ENCODE results near the gene S100Z.
A peak's percentile ranks its signal among the peaks of the same experiment; 100 is the strongest.
"Not testable (repeated sequence)": the region's sequence is repeated elsewhere in the genome, so short reads cannot be mapped to it uniquely, and the experiment has no call there.

Gene S100Z

GRCh38 chr5:76826416-76826815, 23.4 kb upstream of the S100Z start:
- DNase-seq (ENCODE audit: low read depth) = not testable (repeated sequence)

GRCh38 chr5:76831110-76831452, 18.7 kb upstream of the S100Z start:
- DNase-seq (ENCODE audit: low read depth) = no peak

GRCh38 chr5:76836181-76836580, 13.6 kb upstream of the S100Z start:
- no peak for DNase-seq (ENCODE audit: low read depth)

GRCh38 chr5:76836585-76836984, 13.2 kb upstream of the S100Z start:
- no peak for DNase-seq (ENCODE audit: low read depth)

GRCh38 chr5:76838481-76839261, 11.1 kb upstream of the S100Z start:
- DNase-seq (ENCODE audit: low read depth) = no peak

GRCh38 chr5:76841361-76841760, 8.5 kb upstream of the S100Z start:
- DNase-seq (ENCODE audit: low read depth) = no peak

GRCh38 chr5:76845890-76846289, 3.9 kb upstream of the S100Z start:
- no peak for DNase-seq (ENCODE audit: low read depth)

GRCh38 chr5:76850543-76851145, 830 bp downstream of the S100Z start:
- DNase-seq (ENCODE audit: low read depth) = no peak

- DNase-seq (ENCODE audit: low read depth) = no peak
Observed at GRCh38 chr5:76851728-76852369, 2.0 kb downstream of the S100Z start.

- DNase-seq (ENCODE audit: low read depth) = no peak
Observed at GRCh38 chr5:76852772-76853171, 3.0 kb downstream of the S100Z start.

- DNase-seq (ENCODE audit: low read depth) = not testable (repeated sequence)
Observed at GRCh38 chr5:76853741-76854140, 3.9 kb downstream of the S100Z start.

GRCh38 chr5:76854644-76855043, 4.8 kb downstream of the S100Z start:
- no peak for DNase-seq (ENCODE audit: low read depth)

GRCh38 chr5:76855501-76855900, 5.7 kb downstream of the S100Z start:
- not testable (repeated sequence) for DNase-seq (ENCODE audit: low read depth)

GRCh38 chr5:76855961-76856360, 6.1 kb downstream of the S100Z start:
- DNase-seq (ENCODE audit: low read depth) = no peak

GRCh38 chr5:76856800-76857199, 7.0 kb downstream of the S100Z start:
- DNase-seq (ENCODE audit: low read depth) = not testable (repeated sequence)

GRCh38 chr5:76859591-76860247, 9.9 kb downstream of the S100Z start:
- no peak for DNase-seq (ENCODE audit: low read depth)

GRCh38 chr5:76861612-76862011, 11.8 kb downstream of the S100Z start:
- DNase-seq (ENCODE audit: low read depth) = no peak

- no peak for DNase-seq (ENCODE audit: low read depth)
Observed at GRCh38 chr5:76863001-76863400, 13.2 kb downstream of the S100Z start.

- no peak for DNase-seq (ENCODE audit: low read depth)
Observed at GRCh38 chr5:76866503-76866902, 16.7 kb downstream of the S100Z start.

- no peak for DNase-seq (ENCODE audit: low read depth)
Observed at GRCh38 chr5:76867038-76867437, 17.2 kb downstream of the S100Z start.

- DNase-seq (ENCODE audit: low read depth) = peak; percentile 27
Observed at GRCh38 chr5:76867827-76868693, 18.2 kb downstream of the S100Z start.

GRCh38 chr5:76870046-76870445, 20.2 kb downstream of the S100Z start:
- no peak for DNase-seq (ENCODE audit: low read depth)

Measured in activated T-helper 9 cell treated with anti-CD3 and anti-CD28 coated beads, Interleukin-2, amount 50 U/mL, for 16 hours (primary cell).